Measurements from ENCODE around the gene KCNMA1. TPM values are rescaled to one million over a fixed set of nuclear protein-coding genes. Genes with fewer than 3 reads are reported as not detected.

KCNMA1 gene
- polyA plus RNA-seq, 6 donors from 2014 or later, result not detected

- Mint-ChIP-seq H3K36me3 (no peaks in the 10 kb centered on the region), H3K27me3 (peaks cover 8 to 20% (median 13%) of the 10 kb centered on the region in 3 donors), H3K9me3 (peaks cover 0 to 8% (median 4%) of the 10 kb centered on the region in 7 donors), H3K4me3 (no peak overlapping the region), H3K27ac (no peak overlapping the region), H3K4me1 (no peaks in the 10 kb centered on the region)
- ATAC-seq (ENCODE audit: low read depth in 2 of 2) (no peak), DNase-seq (no peak)
Observed at GRCh38 chr10:77207182-77207827, 430.3 kb downstream of the KCNMA1 start.

DNA sequence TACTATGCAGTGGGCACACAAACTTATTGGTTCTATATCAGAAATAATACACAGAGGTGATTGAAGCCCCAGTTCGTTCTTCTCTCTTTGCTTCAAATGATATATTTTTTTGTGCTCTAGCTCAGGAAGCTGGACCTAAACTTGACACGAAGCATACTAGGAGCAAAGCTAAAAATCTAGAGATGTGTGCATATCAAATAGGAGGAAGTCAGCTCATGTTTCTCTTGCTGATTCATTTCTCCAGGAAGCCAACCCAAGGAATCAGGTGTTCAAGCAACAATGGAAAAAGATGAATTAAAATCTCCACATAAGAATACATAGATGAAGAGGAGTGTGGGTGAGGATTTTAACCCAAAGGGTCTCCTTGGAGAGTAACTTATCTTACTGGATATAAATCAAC lies 432.5 kb downstream of the KCNMA1 start:
- Mint-ChIP-seq H3K36me3 (no peaks in the 10 kb centered on the region), H3K27ac (no peak overlapping the region), H3K4me1 (no peaks in the 10 kb centered on the region), H3K27me3 (peaks cover 15 to 18% (median 17%) of the 10 kb centered on the region in 3 donors), H3K4me3 (no peak overlapping the region), H3K9me3 (peaks cover 0 to 8% (median 4%) of the 10 kb centered on the region in 7 donors)
- DNase-seq (no peak), ATAC-seq (ENCODE audit: low read depth in 2 of 2) (no peak)

- DNase-seq, result no peak
- Mint-ChIP-seq H3K4me1 (no peaks in the 10 kb centered on the region), H3K9me3 (peaks cover 0 to 8% (median 4%) of the 10 kb centered on the region in 7 donors), H3K36me3 (no peaks in the 10 kb centered on the region), H3K4me3 (no peak overlapping the region), H3K27ac (no peak overlapping the region), H3K27me3 (peaks cover 14 to 18% (median 17%) of the 10 kb centered on the region in 3 donors)
- no peak for ATAC-seq (ENCODE audit: low read depth in 2 of 2)
Observed at GRCh38 chr10:77204171-77204570, 433.4 kb downstream of the KCNMA1 start.

DNA sequence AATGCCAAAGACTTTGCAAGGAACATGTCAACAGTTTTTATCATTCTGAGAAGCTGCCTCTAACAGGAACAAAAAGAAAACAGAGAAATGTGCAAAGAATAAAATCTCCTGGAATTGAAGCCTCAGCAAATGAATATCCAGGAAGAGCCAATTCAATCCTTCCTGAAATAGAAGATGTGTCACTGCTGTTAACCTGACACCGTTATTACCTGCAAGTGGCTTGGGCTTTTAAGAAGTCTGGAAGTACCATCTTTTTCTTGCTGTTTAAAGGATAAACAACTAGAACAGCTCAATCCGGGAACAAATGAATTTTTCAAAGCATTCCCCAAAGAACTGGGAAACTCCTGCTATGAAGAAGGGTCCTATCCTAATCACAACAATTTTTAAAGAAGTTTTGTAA lies 434.8 kb downstream of the KCNMA1 start:
- Mint-ChIP-seq H3K9me3 (peaks cover 0 to 8% (median 4%) of the 10 kb centered on the region in 7 donors), H3K36me3 (no peaks in the 10 kb centered on the region), H3K4me3 (no peak overlapping the region), H3K4me1 (no peaks in the 10 kb centered on the region), H3K27me3 (peaks cover 10 to 17% (median 13%) of the 10 kb centered on the region in 3 donors), H3K27ac (no peak overlapping the region)
- ATAC-seq (ENCODE audit: low read depth in 2 of 2) (no peak), DNase-seq (no peak)

GRCh38 chr10:77201135-77202106 lies 436.2 kb downstream of the KCNMA1 start:
- Mint-ChIP-seq H3K4me3 (no peak overlapping the region), H3K27ac (no peak overlapping the region), H3K4me1 (no peaks in the 10 kb centered on the region), H3K9me3 (peaks cover 0 to 8% (median 4%) of the 10 kb centered on the region in 7 donors), H3K36me3 (no peaks in the 10 kb centered on the region), H3K27me3 (peaks cover 8 to 21% (median 13%) of the 10 kb centered on the region in 3 donors)
- no peak for DNase-seq
- no peak for ATAC-seq (ENCODE audit: low read depth in 2 of 2)

GRCh38 chr10:77197544-77197943 lies 440.1 kb downstream of the KCNMA1 start:
- no peaks in the 10 kb centered on the region for H3K9me3 Mint-ChIP-seq
- no peak for ATAC-seq (ENCODE audit: low read depth in 2 of 2)
- H3K27me3 Mint-ChIP-seq, result peaks cover 6 to 29% (median 20%) of the 10 kb centered on the region in 3 donors
- no peaks in the 10 kb centered on the region for H3K4me1 Mint-ChIP-seq
- no peak for DNase-seq
- H3K36me3 Mint-ChIP-seq, result no peaks in the 10 kb centered on the region
- no peak overlapping the region for H3K27ac Mint-ChIP-seq
- no peak overlapping the region for H3K4me3 Mint-ChIP-seq

DNA sequence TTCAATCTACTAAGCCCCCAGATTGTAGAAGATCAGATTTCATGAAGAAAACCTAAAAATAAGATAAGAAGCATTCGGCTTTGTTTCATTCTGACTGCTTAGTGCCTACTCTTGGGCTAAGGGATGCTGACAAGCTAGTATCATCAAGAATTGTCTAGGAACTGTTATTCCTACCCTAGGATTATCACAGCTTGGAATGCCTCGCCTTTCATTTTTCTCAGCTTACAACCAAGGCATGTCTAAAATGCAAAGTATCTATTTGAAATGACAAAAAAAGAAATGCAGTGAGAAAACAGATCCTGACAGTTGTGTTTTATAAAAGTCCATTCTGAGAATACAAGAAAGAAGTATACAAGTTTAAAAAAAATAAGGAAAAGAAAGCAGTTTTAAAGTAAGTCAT lies 441.0 kb downstream of the KCNMA1 start:
- peaks cover 0 to 29% (median 26%) of the 10 kb centered on the region in 3 donors for H3K27me3 Mint-ChIP-seq
- ATAC-seq (ENCODE audit: low read depth in 2 of 2) (no peak), DNase-seq (no peak)
- no peak overlapping the region for H3K4me3 Mint-ChIP-seq
- no peaks in the 10 kb centered on the region for H3K9me3 Mint-ChIP-seq
- no peaks in the 10 kb centered on the region for H3K36me3 Mint-ChIP-seq
- no peaks in the 10 kb centered on the region for H3K4me1 Mint-ChIP-seq
- no peak overlapping the region for H3K27ac Mint-ChIP-seq

DNA sequence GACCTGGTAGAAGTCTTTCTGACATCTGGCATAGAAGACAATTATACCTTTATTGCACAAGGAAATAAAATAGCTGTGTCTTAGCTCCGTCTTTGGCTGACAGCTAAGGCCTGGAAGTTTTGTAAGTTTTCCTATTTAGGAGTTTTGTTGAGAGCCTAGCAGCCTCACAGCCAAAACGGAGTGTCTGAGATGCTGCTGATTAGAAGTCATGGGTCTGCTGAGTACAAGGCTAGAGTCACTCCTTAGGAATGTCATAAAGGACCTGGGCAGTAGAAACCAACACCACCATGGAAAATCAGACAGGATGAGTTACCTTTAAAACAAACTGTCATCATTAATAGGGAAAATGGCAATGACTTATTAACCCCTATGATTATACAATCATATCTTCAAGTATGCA lies 442.5 kb downstream of the KCNMA1 start:
- DNase-seq (no peak), ATAC-seq (ENCODE audit: low read depth in 2 of 2) (no peak)
- H3K9me3 Mint-ChIP-seq, result no peaks in the 10 kb centered on the region
- no peak overlapping the region for H3K4me3 Mint-ChIP-seq
- no peaks in the 10 kb centered on the region for H3K36me3 Mint-ChIP-seq
- H3K4me1 Mint-ChIP-seq, result no peaks in the 10 kb centered on the region
- H3K27ac Mint-ChIP-seq, result no peak overlapping the region
- peaks cover 3 to 24% (median 17%) of the 10 kb centered on the region in 3 donors for H3K27me3 Mint-ChIP-seq

- Mint-ChIP-seq H3K9me3 (no peaks in the 10 kb centered on the region), H3K4me3 (no peak overlapping the region), H3K36me3 (no peaks in the 10 kb centered on the region), H3K27ac (peak overlapping the region in 1 of 6 donors; percentile 48), H3K27me3 (peaks cover 10 to 37% (median 17%) of the 10 kb centered on the region in 3 donors), H3K4me1 (no peaks in the 10 kb centered on the region)
- ATAC-seq (ENCODE audit: low read depth in 2 of 2), result no peak
- no peak for DNase-seq
Observed at GRCh38 chr10:77193001-77193400, 444.6 kb downstream of the KCNMA1 start.

GRCh38 chr10:77192402-77192801 lies 445.2 kb downstream of the KCNMA1 start:
- H3K27ac Mint-ChIP-seq, result peak overlapping the region in 1 of 6 donors; percentile 7
- ATAC-seq (ENCODE audit: low read depth in 2 of 2) (no peak), DNase-seq (no peak)
- H3K27me3 Mint-ChIP-seq, result peaks cover 13 to 35% (median 17%) of the 10 kb centered on the region in 3 donors
- no peak overlapping the region for H3K4me3 Mint-ChIP-seq
- H3K9me3 Mint-ChIP-seq, result no peaks in the 10 kb centered on the region
- H3K36me3 Mint-ChIP-seq, result no peaks in the 10 kb centered on the region
- H3K4me1 Mint-ChIP-seq, result no peaks in the 10 kb centered on the region

GRCh38 chr10:77191324-77192049 lies 446.1 kb downstream of the KCNMA1 start:
- no peak for ATAC-seq (ENCODE audit: low read depth in 2 of 2)
- no peak for DNase-seq
- no peaks in the 10 kb centered on the region for H3K9me3 Mint-ChIP-seq
- no peaks in the 10 kb centered on the region for H3K36me3 Mint-ChIP-seq
- H3K27ac Mint-ChIP-seq, result no peak overlapping the region
- peaks cover 16 to 39% (median 17%) of the 10 kb centered on the region in 3 donors for H3K27me3 Mint-ChIP-seq
- H3K4me1 Mint-ChIP-seq, result no peaks in the 10 kb centered on the region
- no peak overlapping the region for H3K4me3 Mint-ChIP-seq

- no peak overlapping the region for H3K4me3 Mint-ChIP-seq
- no peaks in the 10 kb centered on the region for H3K4me1 Mint-ChIP-seq
- no peaks in the 10 kb centered on the region for H3K36me3 Mint-ChIP-seq
- ATAC-seq (ENCODE audit: low read depth in 2 of 2), result no peak
- peaks cover 17 to 35% (median 26%) of the 10 kb centered on the region in 3 donors for H3K27me3 Mint-ChIP-seq
- H3K9me3 Mint-ChIP-seq, result no peaks in the 10 kb centered on the region
- H3K27ac Mint-ChIP-seq, result no peak overlapping the region
- no peak for DNase-seq
Observed at GRCh38 chr10:77190291-77190690, 447.3 kb downstream of the KCNMA1 start.

GRCh38 chr10:77189520-77189919 lies 448.1 kb downstream of the KCNMA1 start:
- peaks cover 17 to 37% (median 26%) of the 10 kb centered on the region in 3 donors for H3K27me3 Mint-ChIP-seq
- peak overlapping the region in 1 of 6 donors; percentile 84 for H3K27ac Mint-ChIP-seq
- no peak overlapping the region for H3K4me3 Mint-ChIP-seq

More at GRCh38 chr10:77189520-77189919, 448.1 kb downstream of the KCNMA1 start:
- Mint-ChIP-seq H3K4me1 (no peaks in the 10 kb centered on the region), H3K9me3 (no peaks in the 10 kb centered on the region), H3K36me3 (no peaks in the 10 kb centered on the region)
- ATAC-seq (ENCODE audit: low read depth in 2 of 2), result no peak
- no peak for DNase-seq
